HepG2 (cell line): ENCODE data around the gene NPAS2. TPM values are rescaled to one million over a fixed set of nuclear protein-coding genes. Genes with fewer than 3 reads are reported as not detected.

Experiments
- ATAC-seq: fragments of 200-7000 bp; cut with Tn5 transposase; 3 replicates; pipeline ENCODE4 v1.9.1; 2020; ENCODE audit warnings: mild to moderate bottlenecking, moderate library complexity
- BruUV-seq: library from RNA; stranded (reverse); fragments of 400-500 nt; replicated peaks from 2 replicates; lab custom pipeline; 2021; lab: Mats Ljungman, UMichigan
- CTCF ChIA-PET: fragments of 300-600 bp; formaldehyde crosslinking; extraction: SDS; loops from one replicate; lab custom pipeline; 2021; ENCODE audit warnings: low total read pairs, inconsistent platforms, low intra/inter-chr PET ratio; lab: Yijun Ruan, JAX
- POLR2A ChIA-PET: fragments of 350-600 bp; sonication (Branson Sonifier 250); formaldehyde crosslinking; loops from one replicate; lab custom pipeline; 2020; ENCODE audit warnings: antibody characterized with exemption, inconsistent platforms; lab: Yijun Ruan, JAX
- DNase-seq: peaks from one replicate; pipeline ENCODE4 v3.0.0-alpha.2; 2015; ENCODE audit warnings: low spot score
- FAIRE-seq: peaks from 3 replicates; lab custom pipeline; 2011; peaks lifted over from hg19 to GRCh38; lab: Jason Lieb, UNC
- H2AFZ ChIP-seq: one replicate; pipeline ENCODE4 v1.6.1; 2011; ENCODE audit warnings: low read length, inconsistent platforms
- H3K27ac ChIP-seq: fragments of 300-600 bp; 3 replicates; pipeline ENCODE4 v1.8.0; 2011; ENCODE audit warnings: mixed run types, mild to moderate bottlenecking, mixed read lengths, low read length, inconsistent platforms; ENCODE audit not compliant: insufficient read depth; ENCODE audit errors: extremely low read length
- H3K27me3 ChIP-seq, 2 experiments: fragments of 200-600 bp in 1 of 2; 2 replicates in 1 of 2; 3 replicates in 1 of 2; pipeline versions ENCODE4 v1.6.0 to v1.8.0; 2011; ENCODE audit warnings: low read length in 2 of 2, mild to moderate bottlenecking in 2 of 2, moderate library complexity in 2 of 2, inconsistent platforms in 1 of 2; ENCODE audit not compliant: insufficient read depth in 2 of 2, control insufficient read depth in 1 of 2
- H3K36me3 ChIP-seq, 2 experiments: fragments of 200-600 bp in 1 of 2; replicated peaks in 1 of 2; 2 replicates in 1 of 2; 3 replicates in 1 of 2; pipeline versions ENCODE4 v1.5.1 to v1.8.0; 2011; ENCODE audit warnings: low read length in 2 of 2, inconsistent platforms in 1 of 2; ENCODE audit not compliant: insufficient read depth in 2 of 2, control insufficient read depth in 1 of 2
- H3K4me1 ChIP-seq: 2 replicates; pipeline ENCODE4 v1.5.1; 2012; ENCODE audit warnings: low read length, inconsistent platforms; ENCODE audit not compliant: insufficient read depth
- H3K4me2 ChIP-seq: 2 replicates; pipeline ENCODE4 v1.6.0; 2011; ENCODE audit warnings: low read depth, low read length, inconsistent platforms
- H3K4me3 ChIP-seq, 3 experiments: fragments of 200-600 bp in 1 of 3; sonication (generic), shearing (Covaris generic) in 1 of 3; replicated peaks in 1 of 3; 2 replicates each; pipeline ENCODE4 v1.5.1; 2011 to 2016; ENCODE audit warnings: low read length in 3 of 3, inconsistent platforms in 2 of 3, low read depth in 2 of 3, mild to moderate bottlenecking in 2 of 3, control low read depth in 1 of 3, mixed read lengths in 1 of 3; ENCODE audit not compliant: insufficient read depth in 1 of 3
- H3K79me2 ChIP-seq: one replicate; pipeline ENCODE4 v1.6.1; 2011; ENCODE audit warnings: low read length, inconsistent platforms; ENCODE audit not compliant: insufficient read depth
- H3K9ac ChIP-seq: 2 replicates; pipeline ENCODE4 v1.6.0; 2011; ENCODE audit warnings: mild to moderate bottlenecking, low read depth, low read length, inconsistent platforms; ENCODE audit not compliant: insufficient read depth
- H3K9me3 ChIP-seq: 2 replicates; pipeline ENCODE4 v1.5.1; 2012; ENCODE audit warnings: mild to moderate bottlenecking, low read length
- H4K20me1 ChIP-seq: 2 replicates; pipeline ENCODE4 v1.6.0; 2011; ENCODE audit warnings: inconsistent platforms, mild to moderate bottlenecking, low read length, moderate library complexity; ENCODE audit not compliant: insufficient read depth
- FOXO4 ChIP-seq: sonication (generic); formaldehyde crosslinking; conservative IDR thresholded peaks from 2 replicates; pipeline ENCODE4 v1.8.1; 2023; ENCODE audit warnings: missing genetic modification reagents
- TRIM22 ChIP-seq: fragments of 450-650 bp; IDR thresholded peaks from 2 replicates; pipeline ENCODE4 v1.6.1; 2017
- ZNF292 ChIP-seq: sonication (generic); formaldehyde crosslinking; IDR thresholded peaks from 2 replicates; pipeline ENCODE4 v1.8.1; 2022; ENCODE audit warnings: mild to moderate bottlenecking, low read depth, missing genetic modification reagents, borderline replicate concordance
- WGBS: methylation state at CpG from one replicate; pipeline ENCODE4 v1.1.6; 2017; ENCODE audit warnings: low lambda C conversion rate; 5-methylcytosine and 5-hydroxymethylcytosine counted together
- in situ Hi-C: cut with HindIII; loops from 2 replicates; pipeline ENCODE4 v1.10.0; 2017; ENCODE audit warnings: low pct_unique_long_range_greater_than_20kb; ENCODE audit not compliant: extremely low pct_ligation_motif_present
- intact Hi-C: fragments of 100-400 bp; cut with micrococcal nuclease; formaldehyde crosslinking; loops from one replicate; pipeline ENCODE4 v1.10.0; 2022; ENCODE audit not compliant: unreplicated experiment
- polyA plus RNA-seq, 8 experiments: library from polyadenylated mRNA; depleted of rRNA in 3 of 8; stranded (reverse) in 7 of 8; unstranded in 1 of 8; fragments of >200 nt; fragmentation: Illumina TruSeq in 4 of 8; extraction: Trizol in 4 of 8; gene quantifications; 2 replicates each; pipeline versions ENCODE4 v1.2.1 to v1.2.3, GENCODE V29; 2011 to 2016; ENCODE audit warnings: low read depth in 4 of 8, missing spikeins in 1 of 8, mixed read lengths in 1 of 8; ENCODE audit not compliant: insufficient read depth in 1 of 8
- total RNA-seq, 5 experiments: library from RNA; depleted of rRNA; stranded (reverse); fragments of >200 nt; fragmentation: Illumina TruSeq; extraction: Trizol; gene quantifications; 2 replicates each; pipeline ENCODE4 v1.2.3, GENCODE V29; 2016; ENCODE audit warnings: low read depth in 1 of 5
- TF ChIP-seq, protein P1 (sequence below): sonication (generic); formaldehyde crosslinking; IDR thresholded peaks from 2 replicates; pipeline ENCODE4 v1.4.0; 2020; ENCODE audit warnings: missing genetic modification reagents, borderline replicate concordance

Gene NPAS2
- total and polyA plus RNA-seq, 2 of the 13 experiments (the other 11 are each of a cell fraction or from before 2014, with no cell fraction given) = 14.8 to 37.5 TPM

DNA sequence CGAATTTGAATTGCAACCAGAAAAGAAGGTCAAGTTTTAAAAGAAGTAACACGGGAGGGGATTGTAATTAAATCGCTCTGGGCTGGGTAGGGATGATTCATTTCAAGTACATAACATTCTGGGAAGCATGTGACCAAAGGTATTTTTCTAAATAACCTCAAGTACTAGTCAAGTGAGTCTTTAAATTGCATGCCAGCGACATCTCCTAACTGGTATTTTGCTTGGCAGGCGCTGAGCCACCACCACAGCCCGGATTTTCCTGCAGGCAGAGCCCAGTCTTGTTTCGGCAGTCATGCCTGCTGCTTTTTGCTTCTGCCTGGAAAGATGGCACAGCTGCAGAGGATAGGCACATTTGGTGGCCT lies 33.7 kb upstream of the NPAS2 start:
- Histone ChIP-seq H3K36me3 (no peaks in the 10 kb centered on the region), H3K79me2 (no peaks in the 10 kb centered on the region), H3K9me3 (no peaks in the 10 kb centered on the region), H3K9ac (no peak overlapping the region), H3K27me3 (no peaks in the 10 kb centered on the region), H4K20me1 (no peaks in the 10 kb centered on the region), H2AFZ (no peak overlapping the region), H3K4me2 (no peak overlapping the region), H3K27ac (no peak overlapping the region), H3K4me1 (peaks cover 64% of the 10 kb centered on the region), H3K4me3 (no peak overlapping the region)
- intact Hi-C loops (no loop called here), in situ Hi-C loops (no loop called here)
- DNase-seq (no peak), ATAC-seq (no peak), FAIRE-seq (no peak)
- ChIA-PET CTCF (no interaction called here), POLR2A (no interaction called here)
- TF ChIP-seq, protein P1, sequence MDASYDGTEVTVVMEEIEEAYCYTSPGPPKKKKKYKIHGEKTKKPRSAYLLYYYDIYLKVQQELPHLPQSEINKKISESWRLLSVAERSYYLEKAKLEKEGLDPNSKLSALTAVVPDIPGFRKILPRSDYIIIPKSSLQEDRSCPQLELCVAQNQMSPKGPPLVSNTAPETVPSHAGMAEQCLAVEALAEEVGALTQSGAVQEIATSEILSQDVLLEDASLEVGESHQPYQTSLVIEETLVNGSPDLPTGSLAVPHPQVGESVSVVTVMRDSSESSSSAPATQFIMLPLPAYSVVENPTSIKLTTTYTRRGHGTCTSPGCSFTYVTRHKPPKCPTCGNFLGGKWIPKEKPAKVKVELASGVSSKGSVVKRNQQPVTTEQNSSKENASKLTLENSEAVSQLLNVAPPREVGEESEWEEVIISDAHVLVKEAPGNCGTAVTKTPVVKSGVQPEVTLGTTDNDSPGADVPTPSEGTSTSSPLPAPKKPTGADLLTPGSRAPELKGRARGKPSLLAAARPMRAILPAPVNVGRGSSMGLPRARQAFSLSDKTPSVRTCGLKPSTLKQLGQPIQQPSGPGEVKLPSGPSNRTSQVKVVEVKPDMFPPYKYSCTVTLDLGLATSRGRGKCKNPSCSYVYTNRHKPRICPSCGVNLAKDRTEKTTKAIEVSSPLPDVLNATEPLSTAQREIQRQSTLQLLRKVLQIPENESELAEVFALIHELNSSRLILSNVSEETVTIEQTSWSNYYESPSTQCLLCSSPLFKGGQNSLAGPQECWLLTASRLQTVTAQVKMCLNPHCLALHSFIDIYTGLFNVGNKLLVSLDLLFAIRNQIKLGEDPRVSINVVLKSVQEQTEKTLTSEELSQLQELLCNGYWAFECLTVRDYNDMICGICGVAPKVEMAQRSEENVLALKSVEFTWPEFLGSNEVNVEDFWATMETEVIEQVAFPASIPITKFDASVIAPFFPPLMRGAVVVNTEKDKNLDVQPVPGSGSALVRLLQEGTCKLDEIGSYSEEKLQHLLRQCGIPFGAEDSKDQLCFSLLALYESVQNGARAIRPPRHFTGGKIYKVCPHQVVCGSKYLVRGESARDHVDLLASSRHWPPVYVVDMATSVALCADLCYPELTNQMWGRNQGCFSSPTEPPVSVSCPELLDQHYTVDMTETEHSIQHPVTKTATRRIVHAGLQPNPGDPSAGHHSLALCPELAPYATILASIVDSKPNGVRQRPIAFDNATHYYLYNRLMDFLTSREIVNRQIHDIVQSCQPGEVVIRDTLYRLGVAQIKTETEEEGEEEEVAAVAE (CRISPR knock-in tag) = no peak
- TF ChIP-seq ZNF292 (CRISPR knock-in tag) = no peak
- TF ChIP-seq FOXO4 = 0 out of 2 replicates have a peak, but pooled peaks have one; percentile 73
- no peak for TF ChIP-seq TRIM22
- BruUV-seq = no TSS peak
- 74% methylated on average over 7 of the region's 7 CpGs for WGBS
